OCI-LY7 (cell line): ENCODE measurements around the gene C1orf174. TPM values are rescaled to one million over a fixed set of nuclear protein-coding genes. Genes with fewer than 3 reads are reported as not detected.

ENCODE experiments used
- BruUV-seq: library from RNA; stranded (reverse); fragments of 400-500 nt; replicated peaks from 2 replicates; lab custom pipeline; 2021; lab: Mats Ljungman, UMichigan
- CTCF ChIA-PET: fragments of 300-600 bp; sonication (Branson Sonifier 250); formaldehyde crosslinking; loops from one replicate; lab custom pipeline; 2022; ENCODE audit warnings: antibody characterized with exemption; ENCODE audit not compliant: unreplicated experiment; lab: Charles Lee
- POLR2A ChIA-PET: fragments of 300-600 bp; sonication (Branson Sonifier 250); formaldehyde crosslinking; loops from one replicate; lab custom pipeline; 2022; ENCODE audit warnings: antibody characterized with exemption; lab: Charles Lee
- DNase-seq: peaks from one replicate; pipeline ENCODE4 v3.0.0-alpha.2; 2015; ENCODE audit warnings: low spot score
- H2AFZ ChIP-seq: fragments of 200-600 bp; sonication (generic), shearing (Covaris generic); 2 replicates; pipeline ENCODE4 v1.6.1; 2014; ENCODE audit warnings: mild to moderate bottlenecking, antibody characterized with exemption, low read length, moderate library complexity
- H3K27ac ChIP-seq: fragments of 200-600 bp; sonication (generic); 2 replicates; pipeline ENCODE4 v1.5.1; 2014; ENCODE audit warnings: mixed run types, low read depth, mild to moderate bottlenecking, moderate library complexity, low read length, inconsistent platforms; ENCODE audit not compliant: poor library complexity, severe bottlenecking
- H3K36me3 ChIP-seq: fragments of 200-600 bp; sonication (generic); 2 replicates; pipeline ENCODE4 v1.6.1; 2014; ENCODE audit warnings: mild to moderate bottlenecking, antibody characterized with exemption, low read length, moderate library complexity, mixed read lengths; ENCODE audit not compliant: insufficient read depth
- H3K4me1 ChIP-seq: fragments of 200-600 bp; sonication (generic); 2 replicates; pipeline ENCODE4 v1.5.1; 2014; ENCODE audit warnings: mild to moderate bottlenecking, low read length; ENCODE audit not compliant: insufficient read depth, poor library complexity, severe bottlenecking
- H3K4me2 ChIP-seq: fragments of 200-600 bp; sonication (generic); 2 replicates; pipeline ENCODE4 v1.6.1; 2014; ENCODE audit warnings: mild to moderate bottlenecking, low read length
- H3K4me3 ChIP-seq: fragments of 200-600 bp; sonication (generic); 2 replicates; pipeline ENCODE4 v1.5.1; 2014; ENCODE audit warnings: mild to moderate bottlenecking, low read depth, low read length; ENCODE audit not compliant: poor library complexity, severe bottlenecking
- H3K79me2 ChIP-seq: fragments of 200-600 bp; sonication (generic); 2 replicates; pipeline ENCODE4 v1.6.1; 2016; ENCODE audit warnings: low read depth, mild to moderate bottlenecking, low read length, moderate library complexity, mixed read lengths; ENCODE audit not compliant: insufficient read depth
- H3K9me2 ChIP-seq: fragments of 200-600 bp; sonication (generic); 2 replicates; pipeline ENCODE4 v1.6.1; 2016; ENCODE audit warnings: mild to moderate bottlenecking, low read length, mixed read lengths; ENCODE audit not compliant: insufficient read depth
- H3K9me3 ChIP-seq: fragments of 200-600 bp; sonication (generic); 2 replicates; pipeline ENCODE4 v1.6.1; 2014; ENCODE audit warnings: mild to moderate bottlenecking, mixed run types, low read length, mixed read lengths
- H4K20me1 ChIP-seq: fragments of 200-600 bp; sonication (generic); 2 replicates; pipeline ENCODE4 v1.6.1; 2014; ENCODE audit warnings: mild to moderate bottlenecking, antibody characterized with exemption, low read length, moderate library complexity, mixed read lengths; ENCODE audit not compliant: insufficient read depth
- EZH2phosphoT487 ChIP-seq: fragments of 200-600 bp; sonication (generic); IDR thresholded peaks from 2 replicates; pipeline ENCODE4 v1.6.1; 2018; ENCODE audit warnings: low read depth, borderline replicate concordance, mild to moderate bottlenecking, mixed run types, antibody characterized with exemption, low read length, moderate library complexity, mixed read lengths
- intact Hi-C: fragments of 100-400 bp; cut with micrococcal nuclease; formaldehyde crosslinking; loops from one replicate; pipeline ENCODE4 v1.10.0; 2022; ENCODE audit not compliant: unreplicated experiment
- total RNA-seq, 2 experiments: library from RNA; depleted of rRNA in 1 of 2; stranded (reverse); fragments of >200 nt in 1 of 2; shearing (Covaris generic) in 1 of 2; gene quantifications; 2 replicates each; pipeline ENCODE4 v1.2.3, GENCODE V29; 2014 to 2022
- TF ChIP-seq, protein P1 (sequence below): fragments of 200-600 bp; sonication (generic); conservative IDR thresholded peaks from 2 replicates; pipeline ENCODE4 v1.5.1; 2014; ENCODE audit warnings: mild to moderate bottlenecking, antibody characterized with exemption, low read length, moderate library complexity, mixed read lengths

The C1orf174 gene
- total RNA-seq, 2 experiments from 2014 or later = 39.0 to 59.5 TPM

- TF ChIP-seq EZH2phosphoT487 = no peak
- intact Hi-C loops = no loop called here
- no peak overlapping the region for H3K27ac ChIP-seq
- no peaks in the 10 kb centered on the region for H3K79me2 ChIP-seq
- no peak for DNase-seq
- H3K9me2 ChIP-seq = no peaks in the 10 kb centered on the region
- no peaks in the 10 kb centered on the region for H4K20me1 ChIP-seq
- POLR2A ChIA-PET = no interaction called here
- no peak overlapping the region for H3K4me3 ChIP-seq
- CTCF ChIA-PET = no interaction called here
- H2AFZ ChIP-seq = no peak overlapping the region
- BruUV-seq = no TSS peak
- H3K36me3 ChIP-seq = peaks cover 47% of the 10 kb centered on the region
- H3K4me1 ChIP-seq = peaks cover 10% of the 10 kb centered on the region
- no peaks in the 10 kb centered on the region for H3K9me3 ChIP-seq
- H3K4me2 ChIP-seq = no peak overlapping the region
Observed at GRCh38 chr1:3879099-3879498, 21.0 kb downstream of the C1orf174 start.

DNA sequence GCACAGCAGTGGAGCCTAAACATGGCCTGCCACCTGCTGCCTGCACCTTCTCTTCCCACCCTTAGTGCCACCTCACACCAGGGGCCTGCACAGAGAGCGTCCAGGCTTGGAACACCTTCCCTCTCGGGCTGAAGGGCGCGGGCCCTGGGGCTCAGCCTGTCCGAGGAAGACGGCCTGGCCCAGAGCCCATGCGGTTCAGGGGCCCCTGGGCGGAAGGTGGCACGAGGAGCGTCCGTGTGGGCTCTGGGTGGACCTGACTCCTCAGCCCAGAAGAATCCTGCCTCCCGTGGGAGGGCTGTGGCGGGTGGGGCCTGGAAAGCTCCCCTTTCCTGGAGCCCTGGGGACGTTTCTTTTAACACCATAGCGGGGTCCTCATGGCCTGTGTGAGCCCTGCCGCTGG lies 23.4 kb downstream of the C1orf174 start:
- no peak for DNase-seq
- intact Hi-C loops = no loop called here
- Histone ChIP-seq H3K9me3 (no peaks in the 10 kb centered on the region), H3K27ac (no peak overlapping the region), H2AFZ (no peak overlapping the region), H4K20me1 (no peaks in the 10 kb centered on the region), H3K4me2 (no peak overlapping the region), H3K9me2 (no peaks in the 10 kb centered on the region), H3K36me3 (peaks cover 63% of the 10 kb centered on the region), H3K4me1 (peaks cover 10% of the 10 kb centered on the region), H3K79me2 (no peaks in the 10 kb centered on the region), H3K4me3 (no peak overlapping the region)
- CTCF ChIA-PET = no interaction called here
- POLR2A ChIA-PET = interaction anchor here (0.5 kb wide), 1 partner anchor 171 kb away, joined by 3 read pairs; no protein-coding TSS in a partner anchor
- BruUV-seq = no TSS peak
- TF ChIP-seq, protein P1, sequence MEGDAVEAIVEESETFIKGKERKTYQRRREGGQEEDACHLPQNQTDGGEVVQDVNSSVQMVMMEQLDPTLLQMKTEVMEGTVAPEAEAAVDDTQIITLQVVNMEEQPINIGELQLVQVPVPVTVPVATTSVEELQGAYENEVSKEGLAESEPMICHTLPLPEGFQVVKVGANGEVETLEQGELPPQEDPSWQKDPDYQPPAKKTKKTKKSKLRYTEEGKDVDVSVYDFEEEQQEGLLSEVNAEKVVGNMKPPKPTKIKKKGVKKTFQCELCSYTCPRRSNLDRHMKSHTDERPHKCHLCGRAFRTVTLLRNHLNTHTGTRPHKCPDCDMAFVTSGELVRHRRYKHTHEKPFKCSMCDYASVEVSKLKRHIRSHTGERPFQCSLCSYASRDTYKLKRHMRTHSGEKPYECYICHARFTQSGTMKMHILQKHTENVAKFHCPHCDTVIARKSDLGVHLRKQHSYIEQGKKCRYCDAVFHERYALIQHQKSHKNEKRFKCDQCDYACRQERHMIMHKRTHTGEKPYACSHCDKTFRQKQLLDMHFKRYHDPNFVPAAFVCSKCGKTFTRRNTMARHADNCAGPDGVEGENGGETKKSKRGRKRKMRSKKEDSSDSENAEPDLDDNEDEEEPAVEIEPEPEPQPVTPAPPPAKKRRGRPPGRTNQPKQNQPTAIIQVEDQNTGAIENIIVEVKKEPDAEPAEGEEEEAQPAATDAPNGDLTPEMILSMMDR = no peak
- no peak for TF ChIP-seq EZH2phosphoT487

- Histone ChIP-seq H4K20me1 (no peaks in the 10 kb centered on the region), H2AFZ (no peak overlapping the region), H3K4me2 (no peak overlapping the region), H3K4me1 (no peaks in the 10 kb centered on the region), H3K4me3 (no peak overlapping the region), H3K9me3 (no peaks in the 10 kb centered on the region), H3K36me3 (peaks cover 64% of the 10 kb centered on the region), H3K27ac (no peak overlapping the region), H3K9me2 (no peaks in the 10 kb centered on the region), H3K79me2 (no peaks in the 10 kb centered on the region)
- no peak for DNase-seq
- CTCF ChIA-PET = no interaction called here
- TF ChIP-seq EZH2phosphoT487 = no peak
- TF ChIP-seq, protein P1 = no peak
- intact Hi-C loops = no loop called here
- BruUV-seq = no TSS peak
- POLR2A ChIA-PET = no interaction called here
Observed at GRCh38 chr1:3874736-3875135, 25.3 kb downstream of the C1orf174 start.
